Endothelial cell of umbilical vein (primary cell): ENCODE results near the gene CYP39A1. TPM values are rescaled to one million over a fixed set of nuclear protein-coding genes. Genes with fewer than 3 reads are reported as not detected.

Source experiments
- BruUV-seq: library from RNA; stranded (reverse); fragments of 400-500 nt; replicated peaks from 2 replicates; lab custom pipeline; 2021; lab: Mats Ljungman, UMichigan
- CTCF ChIA-PET: fragments of 300-600, 350-600 bp; sonication (Branson Sonifier 250); formaldehyde crosslinking; loops from one replicate; lab custom pipeline; 2021; ENCODE audit warnings: antibody characterized with exemption, inconsistent platforms; lab: Charles Lee
- POLR2A ChIA-PET: fragments of 300-600, 350-600 bp; sonication (Branson Sonifier 250); formaldehyde crosslinking; loops from one replicate; lab custom pipeline; 2021; ENCODE audit warnings: antibody characterized with exemption, inconsistent platforms; lab: Charles Lee
- DNase-seq: peaks from one replicate; pipeline ENCODE4 v3.0.0-alpha.2; 2011; ENCODE audit warnings: low read depth, low spot score
- FAIRE-seq: peaks from 2 replicates; lab custom pipeline; 2011; peaks lifted over from hg19 to GRCh38; lab: Jason Lieb, UNC
- H2AFZ ChIP-seq: 2 replicates; pipeline ENCODE4 v1.6.0; 2012; ENCODE audit warnings: low read depth, low read length, control low read depth, inconsistent platforms
- H3K27ac ChIP-seq: 2 replicates; pipeline ENCODE4 v1.5.1; 2011; ENCODE audit warnings: low read depth, mild to moderate bottlenecking, control low read depth, low read length, moderate library complexity; ENCODE audit not compliant: insufficient read depth
- H3K27me3 ChIP-seq, 2 experiments: 2 replicates each; pipeline versions ENCODE4 v1.6.0 to v1.6.1; 2011; ENCODE audit warnings: low read length in 2 of 2, mixed read lengths in 1 of 2; ENCODE audit not compliant: control insufficient read depth in 2 of 2, insufficient read depth in 2 of 2
- H3K36me3 ChIP-seq, 2 experiments: 2 replicates in 1 of 2; 3 replicates in 1 of 2; pipeline ENCODE4 v1.5.1; 2011; ENCODE audit warnings: low read length in 2 of 2, mild to moderate bottlenecking in 1 of 2, moderate library complexity in 1 of 2; ENCODE audit not compliant: control insufficient read depth in 2 of 2, insufficient read depth in 2 of 2; ENCODE audit errors: extremely low read depth in 1 of 2
- H3K4me1 ChIP-seq: 3 replicates; pipeline ENCODE4 v1.5.1; 2011; ENCODE audit warnings: mild to moderate bottlenecking, low read length; ENCODE audit not compliant: control insufficient read depth, insufficient read depth; ENCODE audit errors: extremely low read depth
- H3K4me2 ChIP-seq: 2 replicates; pipeline ENCODE4 v1.6.1; 2011; ENCODE audit warnings: low read length, control low read depth, mixed read lengths; ENCODE audit not compliant: insufficient read depth
- H3K4me3 ChIP-seq, 3 experiments: fragments of 200-600 bp in 1 of 3; sonication (generic), shearing (Covaris generic) in 1 of 3; replicated peaks in 1 of 3; 2 replicates each; pipeline ENCODE4 v1.5.1; 2011 to 2016; ENCODE audit warnings: control low read depth in 3 of 3, low read length in 3 of 3, mild to moderate bottlenecking in 2 of 3, inconsistent platforms in 1 of 3, low read depth in 1 of 3, moderate library complexity in 1 of 3; ENCODE audit not compliant: insufficient read depth in 1 of 3
- H3K79me2 ChIP-seq: 2 replicates; pipeline ENCODE4 v1.6.0; 2012; ENCODE audit warnings: low read length, inconsistent platforms; ENCODE audit not compliant: control insufficient read depth, insufficient read depth
- H3K9ac ChIP-seq: replicated peaks from 2 replicates; pipeline ENCODE3; 2011; ENCODE audit warnings: low read length, control low read depth; ENCODE audit not compliant: insufficient read depth; ENCODE audit errors: extremely low read depth
- H3K9me1 ChIP-seq: replicated peaks from 3 replicates; pipeline ENCODE4 v1.6.0; 2011; ENCODE audit warnings: mild to moderate bottlenecking, low read length; ENCODE audit not compliant: control insufficient read depth, insufficient read depth; ENCODE audit errors: extremely low read depth
- H3K9me3 ChIP-seq: replicated peaks from 2 replicates; pipeline ENCODE4 v1.5.1; 2012; ENCODE audit warnings: low read length, inconsistent platforms; ENCODE audit not compliant: control insufficient read depth, insufficient read depth
- H4K20me1 ChIP-seq: replicated peaks from 2 replicates; pipeline ENCODE3; 2011; ENCODE audit warnings: mild to moderate bottlenecking, low read length; ENCODE audit not compliant: control insufficient read depth, insufficient read depth; ENCODE audit errors: extremely low read depth
- EZH2 ChIP-seq: IDR thresholded peaks from 2 replicates; pipeline ENCODE4 v1.6.1; 2012; ENCODE audit warnings: borderline replicate concordance, low read depth, mild to moderate bottlenecking, moderate library complexity, low read length, inconsistent platforms; ENCODE audit not compliant: severe bottlenecking
- FOS ChIP-seq: IDR thresholded peaks from 2 replicates; pipeline ENCODE4 v1.6.1; 2011; ENCODE audit warnings: mild to moderate bottlenecking, low read length, moderate library complexity, borderline replicate concordance; ENCODE audit not compliant: insufficient read depth
- GATA2 ChIP-seq: IDR thresholded peaks from 2 replicates; pipeline ENCODE4 v1.7.0; 2011; ENCODE audit warnings: low read depth, mild to moderate bottlenecking, moderate library complexity, mixed read lengths, low read length; ENCODE audit not compliant: insufficient read length, insufficient read depth
- JUN ChIP-seq: IDR thresholded peaks from 2 replicates; pipeline ENCODE4 v1.6.1; 2011; ENCODE audit warnings: borderline replicate concordance, low read depth; ENCODE audit not compliant: insufficient read length, insufficient read depth
- MAX ChIP-seq: IDR thresholded peaks from 2 replicates; pipeline ENCODE4 v1.6.1; 2011; ENCODE audit not compliant: insufficient read depth, insufficient read length
- MYC ChIP-seq: IDR thresholded peaks from one replicate; pipeline ENCODE4 v1.6.1; 2011; ENCODE audit warnings: mild to moderate bottlenecking, low read depth, low read length
- POLR2A ChIP-seq: IDR thresholded peaks from 2 replicates; pipeline ENCODE4 v1.6.1; 2012; ENCODE audit warnings: low read depth, mild to moderate bottlenecking, control low read depth, low read length
- POLR2AphosphoS5 ChIP-seq: IDR thresholded peaks from 2 replicates; pipeline ENCODE4 v1.6.1; 2012; ENCODE audit warnings: low read depth, mild to moderate bottlenecking, control low read depth, low read length, moderate library complexity; ENCODE audit not compliant: insufficient read depth
- dilution Hi-C: fragments of 300-500 bp; cut with MboI; formaldehyde crosslinking; loops from one replicate; pipeline ENCODE4 v1.15.0; 2019; ENCODE audit warnings: low sequenced_read_pairs; ENCODE audit not compliant: extremely low pct_ligation_motif_present
- intact Hi-C: fragments of 100-400 bp; cut with micrococcal nuclease; formaldehyde crosslinking; loops from one replicate; pipeline ENCODE4 v1.10.0; 2022
- polyA plus RNA-seq, 4 experiments: library from polyadenylated mRNA; depleted of rRNA in 3 of 4; stranded (reverse) in 3 of 4; unstranded in 1 of 4; fragments of >200 nt; gene quantifications; 2 replicates each; pipeline versions ENCODE4 v1.2.1 to v1.2.3, GENCODE V29; 2011 to 2012; ENCODE audit warnings: missing spikeins in 1 of 4
- total RNA-seq: library from RNA; stranded (reverse); gene quantifications from 2 replicates; pipeline ENCODE4 v1.2.3, GENCODE V29; 2021
- TF ChIP-seq, protein P1 (sequence below), 2 donors: IDR thresholded peaks; 1 replicate in 1 of 2; 2 replicates in 1 of 2; pipeline ENCODE4 v1.5.1; 2011; ENCODE audit warnings: low read length in 2 of 2, mild to moderate bottlenecking in 2 of 2, moderate library complexity in 2 of 2, control low read depth in 1 of 2, inconsistent platforms in 1 of 2, low read depth in 1 of 2; ENCODE audit not compliant: insufficient read depth in 1 of 2; ENCODE audit errors: extremely low read depth in 1 of 2

Gene CYP39A1
- total and polyA plus RNA-seq, 2 donors (not counting 3 experiments of a cell fraction or from before 2014, with no cell fraction given): not detected

DNA sequence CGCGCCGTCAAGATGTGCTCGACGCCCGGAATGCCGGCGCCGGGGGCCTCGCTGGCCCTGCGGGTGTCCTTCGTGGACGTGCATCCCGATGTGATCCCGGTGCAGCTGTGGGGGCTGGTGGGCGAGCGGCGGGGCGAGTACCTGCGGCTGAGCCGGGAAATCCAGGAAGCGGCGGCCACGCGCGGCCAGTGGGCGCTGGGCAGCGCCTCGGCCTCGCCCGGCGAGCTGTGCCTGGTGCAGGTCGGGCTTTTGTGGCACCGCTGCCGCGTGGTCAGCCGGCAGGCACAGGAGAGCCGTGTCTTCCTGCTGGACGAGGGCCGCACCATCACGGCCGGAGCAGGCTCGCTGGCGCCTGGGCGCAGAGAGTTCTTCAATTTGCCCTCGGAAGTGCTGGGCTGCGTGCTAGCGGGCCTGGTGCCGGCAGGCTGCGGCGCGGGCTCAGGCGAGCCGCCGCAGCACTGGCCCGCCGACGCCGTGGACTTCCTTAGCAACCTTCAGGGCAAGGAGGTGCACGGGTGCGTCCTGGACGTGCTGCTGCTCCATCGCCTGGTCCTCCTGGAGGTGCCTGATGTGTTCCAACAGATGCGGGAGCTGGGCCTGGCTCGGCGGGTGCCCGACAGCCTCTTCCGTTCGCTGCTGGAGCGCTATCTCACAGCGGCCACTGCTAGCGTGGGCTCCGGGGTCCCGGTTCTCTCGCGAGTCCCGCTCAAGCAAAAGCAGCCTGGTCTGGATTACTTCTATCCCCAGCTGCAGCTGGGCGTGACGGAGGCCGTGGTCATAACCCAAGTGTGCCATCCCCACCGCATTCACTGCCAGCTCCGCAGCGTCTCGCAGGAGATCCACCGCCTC, 35.7 kb upstream of the CYP39A1 start:
- Histone ChIP-seq H3K27me3 (peaks cover 0 to 3% of the 10 kb centered on the region in 2 experiments), H3K4me1 (no peaks in the 10 kb centered on the region), H3K4me2 (no peak overlapping the region), H2AFZ (no peak overlapping the region), H3K79me2 (no peaks in the 10 kb centered on the region), H3K9me3 (no peaks in the 10 kb centered on the region), H3K9me1 (no peaks in the 10 kb centered on the region), H3K4me3 (no peak overlapping the region), H3K9ac (no peak overlapping the region), H3K36me3 (no peaks in the 10 kb centered on the region), H3K27ac (no peak overlapping the region), H4K20me1 (no peaks in the 10 kb centered on the region)
- TF ChIP-seq POLR2AphosphoS5 (no peak), EZH2 (no peak), JUN (no peak), POLR2A (no peak), GATA2 (no peak), MYC (no peak), MAX (no peak), FOS (no peak)
- TF ChIP-seq, protein P1, sequence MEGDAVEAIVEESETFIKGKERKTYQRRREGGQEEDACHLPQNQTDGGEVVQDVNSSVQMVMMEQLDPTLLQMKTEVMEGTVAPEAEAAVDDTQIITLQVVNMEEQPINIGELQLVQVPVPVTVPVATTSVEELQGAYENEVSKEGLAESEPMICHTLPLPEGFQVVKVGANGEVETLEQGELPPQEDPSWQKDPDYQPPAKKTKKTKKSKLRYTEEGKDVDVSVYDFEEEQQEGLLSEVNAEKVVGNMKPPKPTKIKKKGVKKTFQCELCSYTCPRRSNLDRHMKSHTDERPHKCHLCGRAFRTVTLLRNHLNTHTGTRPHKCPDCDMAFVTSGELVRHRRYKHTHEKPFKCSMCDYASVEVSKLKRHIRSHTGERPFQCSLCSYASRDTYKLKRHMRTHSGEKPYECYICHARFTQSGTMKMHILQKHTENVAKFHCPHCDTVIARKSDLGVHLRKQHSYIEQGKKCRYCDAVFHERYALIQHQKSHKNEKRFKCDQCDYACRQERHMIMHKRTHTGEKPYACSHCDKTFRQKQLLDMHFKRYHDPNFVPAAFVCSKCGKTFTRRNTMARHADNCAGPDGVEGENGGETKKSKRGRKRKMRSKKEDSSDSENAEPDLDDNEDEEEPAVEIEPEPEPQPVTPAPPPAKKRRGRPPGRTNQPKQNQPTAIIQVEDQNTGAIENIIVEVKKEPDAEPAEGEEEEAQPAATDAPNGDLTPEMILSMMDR (IDR thresholded peaks at IDR 0.05; ENCODE audit: extremely low read depth in 1 of 2, insufficient read depth in 1 of 2, low read depth in 1 of 2, low read length in 2 of 2): no peak
- POLR2A ChIA-PET: no interaction called here
- no TSS peak for BruUV-seq
- dilution Hi-C loops (no loop called here), intact Hi-C loops (no loop called here)
- CTCF ChIA-PET: no interaction called here
- FAIRE-seq (no peak), DNase-seq (no peak)
